C4-2B (cell line): ENCODE data around the gene FTCDNL1.

Experiments
- ZFX ChIP-seq: fragments of 450-650 bp; IDR thresholded peaks from 2 replicates; pipeline ENCODE4 v1.6.1; 2017
- TF ChIP-seq, protein P1 (sequence below): fragments of 450-650 bp; conservative IDR thresholded peaks from 2 replicates; pipeline ENCODE4 v1.5.1; 2017; ENCODE audit warnings: mild to moderate bottlenecking

DNA sequence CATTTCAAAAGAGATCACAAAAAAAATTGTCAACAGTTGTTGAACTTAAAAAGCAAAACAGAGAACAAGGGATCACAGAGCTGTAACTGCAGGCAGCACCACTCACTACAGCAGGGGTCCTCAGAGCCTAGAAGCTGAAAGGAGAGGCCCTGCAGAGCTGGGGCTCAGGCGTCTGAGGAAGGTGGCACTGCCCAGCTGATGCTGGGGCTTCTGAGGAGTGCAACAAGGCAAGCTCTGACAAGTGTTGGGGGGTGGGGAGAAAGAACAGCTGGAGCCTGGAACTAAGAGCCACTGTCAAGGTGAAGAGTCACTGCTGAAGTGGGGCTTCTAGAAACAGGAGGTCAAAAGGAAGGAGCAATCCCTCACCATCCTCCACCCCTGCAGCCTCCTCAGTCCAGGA lies 46.2 kb downstream of the FTCDNL1 start:
- TF ChIP-seq, protein P1, sequence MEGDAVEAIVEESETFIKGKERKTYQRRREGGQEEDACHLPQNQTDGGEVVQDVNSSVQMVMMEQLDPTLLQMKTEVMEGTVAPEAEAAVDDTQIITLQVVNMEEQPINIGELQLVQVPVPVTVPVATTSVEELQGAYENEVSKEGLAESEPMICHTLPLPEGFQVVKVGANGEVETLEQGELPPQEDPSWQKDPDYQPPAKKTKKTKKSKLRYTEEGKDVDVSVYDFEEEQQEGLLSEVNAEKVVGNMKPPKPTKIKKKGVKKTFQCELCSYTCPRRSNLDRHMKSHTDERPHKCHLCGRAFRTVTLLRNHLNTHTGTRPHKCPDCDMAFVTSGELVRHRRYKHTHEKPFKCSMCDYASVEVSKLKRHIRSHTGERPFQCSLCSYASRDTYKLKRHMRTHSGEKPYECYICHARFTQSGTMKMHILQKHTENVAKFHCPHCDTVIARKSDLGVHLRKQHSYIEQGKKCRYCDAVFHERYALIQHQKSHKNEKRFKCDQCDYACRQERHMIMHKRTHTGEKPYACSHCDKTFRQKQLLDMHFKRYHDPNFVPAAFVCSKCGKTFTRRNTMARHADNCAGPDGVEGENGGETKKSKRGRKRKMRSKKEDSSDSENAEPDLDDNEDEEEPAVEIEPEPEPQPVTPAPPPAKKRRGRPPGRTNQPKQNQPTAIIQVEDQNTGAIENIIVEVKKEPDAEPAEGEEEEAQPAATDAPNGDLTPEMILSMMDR = no peak
- TF ChIP-seq ZFX = no peak
